ENCODE results near the gene BICRAL.
"Not testable (repeated sequence)": the region's sequence is repeated elsewhere in the genome, so short reads cannot be mapped to it uniquely, and the experiment has no call there.

The BICRAL gene

GRCh38 chr6:42795651-42796050, 13.8 kb downstream of the BICRAL start:
- no peak for DNase-seq (ENCODE audit: low read depth in 2 of 2)

- DNase-seq (ENCODE audit: low read depth in 2 of 2) = no peak
Measured at GRCh38 chr6:42796171-42796570, 14.3 kb downstream of the BICRAL start.

GRCh38 chr6:42797696-42798095, 15.8 kb downstream of the BICRAL start:
- DNase-seq (ENCODE audit: low read depth in 2 of 2) = not testable (repeated sequence)

GRCh38 chr6:42805297-42805861, 23.5 kb downstream of the BICRAL start:
- no peak for DNase-seq (ENCODE audit: low read depth in 2 of 2)

GRCh38 chr6:42806359-42806758, 24.5 kb downstream of the BICRAL start:
- not testable (repeated sequence) for DNase-seq (ENCODE audit: low read depth in 2 of 2)

- DNase-seq (ENCODE audit: low read depth in 2 of 2) = no peak
Measured at GRCh38 chr6:42808492-42809483, 26.9 kb downstream of the BICRAL start.

- DNase-seq (ENCODE audit: low read depth in 2 of 2) = no peak
Measured at GRCh38 chr6:42813074-42813645, 31.3 kb downstream of the BICRAL start.

- DNase-seq (ENCODE audit: low read depth in 2 of 2) = no peak
Measured at GRCh38 chr6:42813906-42814444, 32.1 kb downstream of the BICRAL start.

- DNase-seq (ENCODE audit: low read depth in 2 of 2) = not testable (repeated sequence)
Measured at GRCh38 chr6:42815726-42816125, 33.9 kb downstream of the BICRAL start.

GRCh38 chr6:42817907-42818306, 36.1 kb downstream of the BICRAL start:
- no peak for DNase-seq (ENCODE audit: low read depth in 2 of 2)

GRCh38 chr6:42818416-42818815, 36.6 kb downstream of the BICRAL start:
- no peak for DNase-seq (ENCODE audit: low read depth in 2 of 2)

- no peak for DNase-seq (ENCODE audit: low read depth in 2 of 2)
Measured at GRCh38 chr6:42818878-42819277, 37.0 kb downstream of the BICRAL start.

GRCh38 chr6:42819803-42820511, 38.1 kb downstream of the BICRAL start:
- no peak for DNase-seq (ENCODE audit: low read depth in 2 of 2)

- DNase-seq (ENCODE audit: low read depth in 2 of 2) = no peak
Measured at GRCh38 chr6:42820512-42821340, 38.9 kb downstream of the BICRAL start.

GRCh38 chr6:42821341-42821668, 39.5 kb downstream of the BICRAL start:
- DNase-seq (ENCODE audit: low read depth in 2 of 2) = no peak

GRCh38 chr6:42821846-42822245, 40.0 kb downstream of the BICRAL start:
- DNase-seq (ENCODE audit: low read depth in 2 of 2) = no peak

GRCh38 chr6:42829561-42830092, 47.8 kb downstream of the BICRAL start:
- DNase-seq (ENCODE audit: low read depth in 2 of 2) = no peak

- DNase-seq (ENCODE audit: low read depth in 2 of 2) = no peak
Measured at GRCh38 chr6:42831237-42831636, 49.4 kb downstream of the BICRAL start.

GRCh38 chr6:42834056-42834455, 52.2 kb downstream of the BICRAL start:
- no peak for DNase-seq (ENCODE audit: low read depth in 2 of 2)

- no peak for DNase-seq (ENCODE audit: low read depth in 2 of 2)
Measured at GRCh38 chr6:42841844-42842584, 60.2 kb downstream of the BICRAL start.
